WERI-Rb-1 (cell line): ENCODE data around the gene RAB23.

Source experiments
- DNase-seq: peaks from one replicate; pipeline ENCODE4 v3.0.0-alpha.2; 2020
- H3K27ac ChIP-seq: fragments of 250-450 bp; sonication (Bioruptor Pico); 2 replicates; pipeline ENCODE4 v1.5.1; 2020; ENCODE audit warnings: mild to moderate bottlenecking, moderate library complexity
- H3K27me3 ChIP-seq: fragments of 250-450 bp; sonication (Bioruptor Pico); 2 replicates; pipeline ENCODE4 v1.5.1; 2021; ENCODE audit warnings: mild to moderate bottlenecking, low read depth, moderate library complexity; ENCODE audit not compliant: insufficient read depth, severe bottlenecking
- H3K36me3 ChIP-seq: fragments of 250-450 bp; sonication (Bioruptor Pico); 2 replicates; pipeline ENCODE4 v1.5.1; 2020; ENCODE audit warnings: mild to moderate bottlenecking, moderate library complexity
- H3K4me3 ChIP-seq: 2 replicates; pipeline ENCODE4 v1.5.1; 2011; ENCODE audit warnings: low read depth, mild to moderate bottlenecking, control low read depth, low read length
- H3K9me3 ChIP-seq: fragments of 250-450 bp; sonication (Bioruptor Pico); 2 replicates; pipeline ENCODE4 v1.5.1; 2021; ENCODE audit warnings: mild to moderate bottlenecking, moderate library complexity; ENCODE audit not compliant: severe bottlenecking
- TF ChIP-seq, protein P1 (sequence below): IDR thresholded peaks from 2 replicates; pipeline ENCODE4 v1.5.1; 2011; ENCODE audit warnings: low read depth, mild to moderate bottlenecking, control low read depth, inconsistent platforms, low read length

RAB23 gene

DNA sequence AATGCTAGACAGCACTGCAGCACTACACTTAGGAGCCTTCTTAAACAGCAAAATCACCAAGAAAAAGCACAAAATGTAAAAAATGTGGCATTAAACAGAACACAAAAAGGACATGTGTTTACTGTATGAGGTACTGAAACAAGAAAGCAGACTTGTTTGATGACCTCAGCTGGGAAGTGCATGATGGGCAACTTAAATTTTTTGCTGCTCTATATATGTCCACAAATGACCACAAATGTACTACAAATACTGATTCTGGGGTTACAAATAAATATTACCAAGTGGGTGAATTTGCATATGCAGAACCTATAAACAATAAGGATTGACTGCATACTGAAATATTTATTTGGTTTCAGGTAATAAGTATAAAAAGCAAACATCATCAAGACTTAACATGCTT, 13.1 kb downstream of the RAB23 start:
- Histone ChIP-seq H3K27me3 (no peaks in the 10 kb centered on the region), H3K27ac (no peak overlapping the region), H3K4me3 (no peak overlapping the region), H3K9me3 (no peaks in the 10 kb centered on the region), H3K36me3 (no peaks in the 10 kb centered on the region)
- TF ChIP-seq, protein P1, sequence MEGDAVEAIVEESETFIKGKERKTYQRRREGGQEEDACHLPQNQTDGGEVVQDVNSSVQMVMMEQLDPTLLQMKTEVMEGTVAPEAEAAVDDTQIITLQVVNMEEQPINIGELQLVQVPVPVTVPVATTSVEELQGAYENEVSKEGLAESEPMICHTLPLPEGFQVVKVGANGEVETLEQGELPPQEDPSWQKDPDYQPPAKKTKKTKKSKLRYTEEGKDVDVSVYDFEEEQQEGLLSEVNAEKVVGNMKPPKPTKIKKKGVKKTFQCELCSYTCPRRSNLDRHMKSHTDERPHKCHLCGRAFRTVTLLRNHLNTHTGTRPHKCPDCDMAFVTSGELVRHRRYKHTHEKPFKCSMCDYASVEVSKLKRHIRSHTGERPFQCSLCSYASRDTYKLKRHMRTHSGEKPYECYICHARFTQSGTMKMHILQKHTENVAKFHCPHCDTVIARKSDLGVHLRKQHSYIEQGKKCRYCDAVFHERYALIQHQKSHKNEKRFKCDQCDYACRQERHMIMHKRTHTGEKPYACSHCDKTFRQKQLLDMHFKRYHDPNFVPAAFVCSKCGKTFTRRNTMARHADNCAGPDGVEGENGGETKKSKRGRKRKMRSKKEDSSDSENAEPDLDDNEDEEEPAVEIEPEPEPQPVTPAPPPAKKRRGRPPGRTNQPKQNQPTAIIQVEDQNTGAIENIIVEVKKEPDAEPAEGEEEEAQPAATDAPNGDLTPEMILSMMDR: no peak
- DNase-seq: no peak

DNA sequence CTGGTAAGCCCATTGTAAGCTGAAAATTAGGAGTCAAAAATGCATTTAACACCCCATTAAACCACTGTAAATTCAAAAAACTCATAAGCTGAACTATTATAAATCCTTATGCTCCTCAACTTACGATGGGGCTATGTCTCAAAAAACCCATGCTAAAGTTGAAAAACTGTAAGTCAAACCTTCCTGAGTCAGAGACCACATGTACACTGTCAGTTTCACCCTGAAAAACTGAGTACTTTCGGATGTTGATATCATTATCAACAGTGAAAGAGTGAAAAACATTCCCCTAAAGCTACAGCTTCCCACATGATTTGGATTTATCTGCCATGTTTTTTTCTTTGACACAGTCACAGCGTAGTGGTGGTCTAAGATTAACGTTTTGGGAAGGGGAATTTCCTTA, 14.2 kb downstream of the RAB23 start:
- no peak overlapping the region for H3K27ac ChIP-seq
- no peaks in the 10 kb centered on the region for H3K27me3 ChIP-seq
- DNase-seq: no peak
- no peak overlapping the region for H3K4me3 ChIP-seq
- TF ChIP-seq, protein P1: no peak
- H3K36me3 ChIP-seq: no peaks in the 10 kb centered on the region
- no peaks in the 10 kb centered on the region for H3K9me3 ChIP-seq

DNA sequence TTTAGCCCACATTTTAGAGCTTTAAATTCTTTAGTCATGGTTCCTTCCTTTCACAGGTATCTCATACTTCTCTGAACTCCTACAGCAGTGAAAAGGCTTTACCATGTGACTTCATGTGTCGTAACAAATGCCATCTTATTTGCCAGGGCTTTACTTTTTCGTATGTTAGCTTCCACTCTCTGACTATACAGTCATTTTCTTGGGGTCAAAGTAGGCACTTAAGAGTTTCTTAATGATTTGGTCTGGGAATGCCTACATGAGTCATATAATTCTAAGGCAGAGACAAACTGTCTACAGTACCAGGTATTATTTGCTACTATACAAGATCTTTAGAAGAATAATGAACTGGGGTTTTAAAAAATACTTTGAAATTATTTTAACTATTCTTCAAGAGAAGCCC, 15.0 kb downstream of the RAB23 start:
- Histone ChIP-seq H3K27me3 (no peaks in the 10 kb centered on the region), H3K4me3 (no peak overlapping the region), H3K27ac (no peak overlapping the region), H3K9me3 (no peaks in the 10 kb centered on the region), H3K36me3 (no peaks in the 10 kb centered on the region)
- no peak for DNase-seq
- TF ChIP-seq, protein P1: no peak

DNA sequence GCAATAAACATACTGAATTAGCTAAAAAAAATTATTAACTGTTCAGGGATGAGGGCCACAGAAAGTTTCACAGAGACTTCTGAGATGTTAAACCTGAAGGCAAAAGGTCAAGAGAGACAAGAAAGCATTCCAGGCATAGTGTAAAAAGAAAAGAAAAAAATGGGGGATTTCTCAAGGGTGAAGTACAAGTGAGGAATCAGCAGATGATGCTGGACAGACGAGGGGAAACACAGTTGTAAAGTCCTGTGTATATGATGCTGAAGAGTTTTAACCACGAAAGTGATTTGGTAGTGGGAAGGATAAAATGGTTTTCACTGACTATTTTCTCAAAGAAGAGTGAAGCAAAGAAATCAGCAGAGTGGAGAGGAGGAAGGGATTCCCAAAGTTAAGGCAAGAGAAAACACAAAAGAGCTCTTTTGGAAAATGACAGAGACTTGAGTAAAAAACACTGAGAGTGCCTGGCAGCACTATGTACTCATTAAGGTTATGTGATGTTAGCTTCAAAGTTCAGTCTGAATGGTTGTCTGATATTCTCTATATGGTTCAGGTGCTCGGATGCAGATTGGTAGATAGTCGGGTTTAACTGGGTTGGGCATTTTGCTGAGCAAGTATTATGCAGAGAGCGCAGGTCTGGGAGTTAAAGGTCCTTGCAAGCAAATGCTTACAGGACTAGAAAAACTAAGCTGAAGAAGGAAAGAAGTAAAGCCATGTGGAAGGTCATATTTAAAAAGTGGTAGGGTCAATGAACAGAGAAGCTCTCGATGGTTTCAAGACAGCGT, 16.4 kb downstream of the RAB23 start:
- no peak overlapping the region for H3K27ac ChIP-seq
- TF ChIP-seq, protein P1: no peak
- no peaks in the 10 kb centered on the region for H3K9me3 ChIP-seq
- H3K36me3 ChIP-seq: no peaks in the 10 kb centered on the region
- no peaks in the 10 kb centered on the region for H3K27me3 ChIP-seq
- no peak for DNase-seq
- H3K4me3 ChIP-seq: no peak overlapping the region

DNA sequence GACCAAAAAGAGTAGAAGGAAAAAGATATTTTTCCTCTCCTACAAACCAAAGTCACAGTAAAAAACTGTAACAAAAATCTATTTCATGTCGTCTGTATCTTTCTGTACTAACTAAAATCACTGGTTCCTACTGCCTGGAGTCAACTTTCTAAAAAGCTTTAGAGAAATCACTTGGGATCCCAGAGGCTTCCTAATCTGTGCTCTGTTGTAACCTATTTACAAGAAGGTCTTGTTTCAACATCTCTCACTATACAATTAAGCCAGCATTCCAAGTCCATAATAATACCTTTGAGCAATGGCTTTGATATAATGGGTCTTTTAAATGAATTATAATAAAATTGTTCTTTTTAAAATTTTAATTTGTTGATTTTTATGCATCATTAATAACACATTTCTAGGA, 20.4 kb downstream of the RAB23 start:
- TF ChIP-seq, protein P1: no peak
- Histone ChIP-seq H3K9me3 (no peaks in the 10 kb centered on the region), H3K27ac (no peak overlapping the region), H3K4me3 (no peak overlapping the region), H3K27me3 (no peaks in the 10 kb centered on the region), H3K36me3 (0 out of 2 replicates have a peak, but pooled peaks cover 3% of the 10 kb centered on the region)
- DNase-seq: no peak
